GM18519 (cell line): ENCODE data around the gene SERINC3.

Experiments
- ATAC-seq: cut with Tn5 transposase; IDR thresholded peaks from one replicate; pipeline ENCODE4 v1.9.1; 2021; ENCODE audit warnings: mild to moderate bottlenecking, moderate library complexity; ENCODE audit not compliant: unreplicated experiment, low FRiP score

SERINC3 gene

DNA sequence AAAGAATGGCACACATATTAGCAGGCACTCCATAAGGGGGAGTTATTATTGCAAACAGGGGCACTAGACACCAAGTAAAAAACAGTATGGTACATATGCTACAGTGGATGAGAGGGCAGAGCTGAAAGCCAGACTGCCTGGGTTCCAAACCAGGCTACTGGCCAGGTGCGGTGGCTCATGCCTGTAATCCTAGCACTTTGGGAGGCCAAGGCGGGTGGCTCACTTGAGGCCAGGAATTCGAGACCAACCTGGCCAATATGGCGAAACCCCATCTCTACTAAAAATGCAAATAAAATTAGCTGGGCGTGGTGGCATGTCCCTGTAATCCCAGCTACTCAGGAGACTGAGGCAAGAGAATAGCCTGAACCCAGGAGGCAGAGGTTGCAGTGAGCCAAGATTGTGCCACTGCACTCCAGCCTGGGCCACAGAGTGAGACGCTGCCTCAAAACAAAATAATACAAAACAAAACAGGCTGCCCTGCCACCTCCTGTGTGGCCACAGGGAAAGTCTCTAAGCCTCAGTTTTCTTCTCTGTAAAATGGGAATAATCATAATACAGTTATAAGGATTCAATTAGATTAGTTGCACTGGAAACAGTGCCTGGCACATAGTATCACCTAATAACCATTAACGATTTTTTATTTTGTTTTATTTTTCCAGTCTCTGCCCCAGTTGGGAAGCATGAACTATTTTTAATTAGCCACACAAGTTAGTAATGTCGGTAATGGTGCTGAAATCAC lies 53.7 kb downstream of the SERINC3 start:
- ATAC-seq, result no peak

DNA sequence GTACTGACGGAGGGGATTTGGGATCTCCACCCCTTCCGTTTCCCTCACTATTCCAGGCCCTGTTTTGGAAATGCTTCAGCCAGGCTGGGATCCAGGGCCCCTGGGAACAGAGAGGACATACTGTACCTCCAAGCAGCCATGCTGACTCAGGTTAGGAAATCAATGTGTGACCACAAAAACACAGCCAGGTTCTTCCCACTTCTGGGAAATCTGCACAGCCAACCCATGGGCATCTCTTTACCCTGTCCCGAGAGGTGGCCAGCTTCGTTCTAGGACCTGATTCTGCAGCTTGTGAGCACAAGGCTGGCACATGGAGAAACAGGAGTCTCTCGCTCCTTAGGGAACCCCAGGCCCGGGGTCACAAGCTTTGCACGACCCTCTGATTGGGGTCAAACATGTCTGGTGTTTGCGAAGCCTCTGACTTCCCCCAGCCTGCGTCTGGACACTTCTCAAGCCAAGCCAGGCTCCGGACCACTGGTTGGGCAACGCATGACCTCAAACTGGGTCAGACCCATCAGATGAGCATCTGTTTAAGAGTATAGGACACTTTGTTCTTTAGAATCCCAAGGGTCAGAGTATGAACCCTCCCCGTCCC lies 54.5 kb downstream of the SERINC3 start:
- no peak for ATAC-seq

DNA sequence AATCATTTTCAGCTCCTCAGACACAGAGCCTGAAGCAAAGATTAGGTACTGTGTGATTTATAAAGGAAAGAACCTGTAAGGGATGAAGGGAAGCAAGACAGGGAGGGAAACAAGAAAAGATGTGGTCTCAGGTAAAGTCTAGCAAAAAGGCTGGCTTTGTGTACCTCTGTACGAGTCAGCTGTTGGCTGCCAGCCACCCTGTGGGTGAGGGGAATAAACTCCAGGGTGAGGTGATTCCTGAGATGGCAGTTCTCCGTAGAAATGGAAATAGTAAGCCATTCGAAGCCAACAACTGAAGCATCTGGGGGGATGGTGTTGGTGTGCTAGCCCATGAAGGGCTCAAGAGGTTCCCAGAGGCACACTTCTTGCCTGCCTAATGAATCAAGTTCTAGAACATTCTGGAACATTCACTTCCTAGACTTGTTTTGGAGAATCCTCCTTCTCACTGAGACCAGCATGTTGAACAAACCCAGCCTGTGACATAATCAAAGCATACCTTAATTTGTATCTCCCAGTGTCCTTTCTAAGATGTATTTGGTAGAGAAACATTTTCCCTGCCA lies 56.8 kb downstream of the SERINC3 start:
- ATAC-seq, result no peak

DNA sequence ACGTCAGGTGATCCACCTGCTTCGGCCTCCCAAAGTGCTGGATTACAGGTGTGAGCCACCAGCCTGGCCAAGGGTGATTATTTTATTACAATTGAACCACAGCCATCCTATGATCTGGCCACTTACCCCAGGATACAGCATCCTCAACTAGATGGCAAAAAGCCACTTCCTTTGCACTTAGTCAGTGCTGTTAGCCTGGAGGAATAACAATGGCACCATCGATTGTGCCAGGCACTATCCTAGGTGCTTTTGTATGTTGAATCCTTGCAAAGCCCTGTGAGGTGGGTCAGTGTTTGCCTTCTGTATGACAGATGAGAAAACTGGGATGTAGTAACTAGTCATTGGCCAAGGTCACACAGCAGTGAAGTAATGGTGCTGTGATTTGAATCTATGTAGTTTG lies 57.4 kb downstream of the SERINC3 start:
- ATAC-seq, result no peak

DNA sequence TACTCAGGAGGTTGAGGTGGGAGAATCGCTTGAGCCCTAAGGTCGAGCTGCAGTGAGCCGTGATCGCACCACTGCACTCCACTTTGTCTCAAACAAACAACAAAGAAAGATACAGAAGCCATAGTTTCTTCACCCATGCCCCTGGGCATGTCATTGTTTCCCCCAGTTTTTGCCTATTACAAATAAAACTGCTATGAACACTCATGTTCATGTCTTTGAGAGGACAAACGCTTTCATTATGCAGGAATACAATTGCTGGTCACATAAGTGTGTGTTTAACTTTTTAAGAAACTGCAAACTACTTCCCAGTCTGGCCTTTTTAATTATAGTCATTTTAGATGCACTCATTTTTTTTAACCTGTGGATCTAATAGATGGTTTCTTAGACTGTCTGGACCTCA lies 58.4 kb downstream of the SERINC3 start:
- ATAC-seq, result no peak

DNA sequence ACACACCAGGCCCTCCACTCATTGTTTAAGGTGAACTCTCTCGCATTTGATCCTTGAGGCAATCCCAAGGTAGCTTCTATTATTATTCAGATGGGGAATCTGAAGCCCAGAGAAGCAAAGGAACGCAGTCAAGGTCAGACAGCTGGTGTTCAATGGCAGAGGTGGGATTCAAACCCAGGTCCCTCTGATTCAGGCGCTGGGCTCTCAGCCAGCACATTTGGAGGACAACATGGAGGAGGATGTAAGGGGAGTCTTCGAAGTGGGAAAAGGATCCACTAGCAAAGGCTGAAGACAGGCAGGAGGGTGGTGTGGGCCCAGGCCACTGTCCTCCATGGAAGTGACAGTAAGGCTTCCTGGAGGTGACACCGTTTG lies 60.1 kb downstream of the SERINC3 start:
- no peak for ATAC-seq

DNA sequence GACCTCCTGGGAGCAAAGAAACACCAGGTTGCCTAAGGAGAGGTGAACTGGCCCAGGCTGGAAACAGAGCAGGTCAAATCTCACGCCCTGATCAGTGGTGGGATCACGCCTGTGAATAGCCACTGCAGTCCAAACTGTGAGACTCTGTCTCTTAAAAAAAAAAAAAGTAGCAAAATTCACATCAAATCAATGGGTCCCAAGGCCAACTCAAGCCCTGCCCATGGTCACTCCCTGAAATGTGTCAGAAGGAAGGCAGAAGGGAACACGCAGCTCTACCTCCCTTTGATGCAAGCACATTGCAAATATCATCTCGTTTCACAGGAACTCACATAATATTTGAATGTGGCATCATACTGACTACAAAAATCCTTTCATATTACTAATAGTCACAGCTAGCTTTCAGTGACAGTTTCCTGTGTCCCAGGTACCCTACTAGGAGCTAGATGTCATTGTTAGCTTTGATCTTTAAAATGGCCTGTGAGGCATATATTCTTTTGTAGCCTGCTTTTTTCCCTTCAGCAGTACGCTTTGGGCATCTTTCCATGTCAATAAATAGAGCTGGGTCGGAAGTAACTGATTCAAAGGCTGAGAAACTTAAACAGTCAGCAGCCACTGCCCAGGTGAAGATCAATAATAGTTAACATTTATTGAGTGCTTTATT lies 60.6 kb downstream of the SERINC3 start:
- no peak for ATAC-seq

DNA sequence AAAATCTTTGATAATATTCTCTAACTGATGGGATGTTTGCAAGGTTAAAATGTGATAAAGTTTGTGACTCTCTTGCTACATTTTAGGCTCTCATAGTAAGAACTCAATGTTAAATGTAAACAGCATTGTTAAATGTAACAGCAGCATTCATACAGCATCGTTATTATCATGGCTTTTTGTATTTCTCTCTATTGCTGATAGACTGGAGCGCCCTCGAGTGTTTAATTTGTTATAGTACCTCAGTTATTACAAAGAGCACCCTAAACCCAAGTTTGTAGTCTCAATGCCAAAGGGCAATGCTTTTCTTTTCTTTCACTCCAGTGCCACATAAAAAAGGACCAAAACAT lies 61.1 kb downstream of the SERINC3 start:
- ATAC-seq, result no peak

DNA sequence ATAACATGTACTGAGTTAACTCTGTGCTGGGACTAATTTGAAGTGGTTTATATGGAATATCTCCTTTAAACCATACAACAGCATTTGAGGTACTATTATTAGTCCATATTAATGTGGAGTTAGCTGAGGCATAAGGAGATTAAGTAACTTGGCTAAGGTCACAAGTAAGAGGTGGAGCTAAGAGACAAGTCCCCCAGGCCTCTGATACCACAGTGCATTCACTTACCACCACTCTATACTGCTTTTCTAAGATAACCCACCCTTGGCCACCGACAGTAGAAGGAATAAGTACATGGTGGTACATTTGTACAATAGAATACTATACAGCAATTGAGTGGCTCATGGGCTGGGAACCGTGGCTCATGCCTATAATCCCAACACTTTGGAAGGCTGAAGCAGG lies 62.6 kb downstream of the SERINC3 start:
- no peak for ATAC-seq

DNA sequence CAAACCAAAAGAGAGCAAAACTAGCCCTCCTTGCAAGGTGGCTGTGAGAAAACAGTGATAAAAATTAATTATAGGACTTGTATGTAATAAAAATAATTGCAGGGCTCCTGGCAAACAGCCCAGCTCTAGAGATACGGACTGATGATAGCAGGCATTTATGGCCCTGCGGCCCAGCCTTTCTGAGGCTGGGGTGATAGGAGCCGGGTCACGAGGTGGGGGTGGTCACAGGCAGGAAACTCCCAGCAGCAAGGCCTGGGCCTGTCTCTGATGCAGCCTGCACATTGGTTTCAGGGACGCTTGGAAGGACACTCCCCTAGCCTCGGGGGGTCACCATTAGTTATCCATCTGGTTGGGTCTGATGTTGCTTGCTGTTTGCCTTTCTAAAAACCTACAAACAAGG lies 64.9 kb downstream of the SERINC3 start:
- no peak for ATAC-seq

DNA sequence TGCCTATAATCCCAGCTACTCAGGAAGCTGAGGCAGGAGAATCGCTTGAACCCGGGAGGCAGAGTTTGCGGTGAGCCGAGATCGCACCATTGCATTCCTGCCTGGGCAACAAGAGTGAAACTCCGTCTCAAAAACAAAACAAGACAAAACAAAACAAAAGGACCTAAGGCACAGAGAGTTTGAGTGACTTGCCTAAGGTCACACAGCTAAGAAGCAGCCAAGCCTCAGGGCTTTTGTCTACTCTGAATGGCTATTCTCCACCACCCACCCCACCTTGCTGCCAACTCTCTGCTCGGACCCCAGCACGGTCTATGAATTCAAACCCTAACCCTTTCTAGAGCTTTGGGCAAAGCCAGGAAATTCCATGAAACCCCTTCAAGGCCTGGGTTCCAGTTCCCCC lies 65.3 kb downstream of the SERINC3 start:
- no peak for ATAC-seq

DNA sequence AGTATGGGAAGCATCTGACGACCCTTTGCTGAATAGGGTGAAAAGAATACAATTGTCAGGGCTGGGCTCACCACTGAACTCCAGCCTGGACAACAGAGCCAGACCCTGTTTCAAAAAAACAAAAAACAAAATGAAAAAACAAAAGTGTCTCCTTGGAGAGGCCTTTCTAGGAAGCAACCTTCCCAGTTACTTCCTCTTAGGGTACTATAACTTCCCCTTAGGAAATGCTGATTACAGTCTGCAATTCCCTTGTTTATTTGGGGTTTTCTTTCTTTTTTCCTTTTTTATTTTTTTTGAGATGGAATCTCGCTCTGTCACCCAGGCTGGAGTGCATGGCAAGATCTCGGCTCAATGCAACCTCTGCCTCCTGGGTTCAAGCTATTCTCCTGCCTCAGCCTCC lies 66.7 kb downstream of the SERINC3 start:
- ATAC-seq, result no peak

DNA sequence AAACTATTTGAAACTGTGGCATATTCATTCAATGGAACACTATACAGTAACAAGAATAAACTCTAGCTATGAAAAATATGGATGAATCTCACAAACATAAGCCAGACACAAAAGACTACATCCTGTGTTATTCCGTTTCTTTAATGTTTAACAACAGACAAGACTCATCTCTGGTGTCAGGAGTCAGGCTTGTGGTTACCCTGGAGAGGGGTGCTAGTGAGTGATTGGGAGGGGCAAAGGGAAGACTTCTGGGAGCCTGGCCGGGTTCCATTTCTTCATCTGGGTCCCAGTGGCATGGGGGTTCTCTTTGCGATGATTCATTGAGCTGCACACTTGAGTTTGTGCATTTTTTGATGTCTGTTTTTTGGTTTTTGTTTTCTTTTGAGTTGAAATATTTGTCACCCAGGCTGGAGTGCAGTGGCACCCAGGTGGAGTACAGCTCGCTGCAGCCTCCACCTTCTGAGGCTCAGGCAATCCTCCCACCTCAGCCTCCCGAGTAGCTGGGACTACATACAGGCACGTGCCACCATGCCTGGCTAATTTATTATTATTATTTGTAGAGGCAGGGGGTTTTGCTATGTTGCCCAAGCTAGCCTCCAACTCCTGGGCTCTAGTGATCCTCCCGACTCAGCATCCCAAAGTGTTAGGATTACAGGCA lies 67.4 kb downstream of the SERINC3 start:
- ATAC-seq, result no peak

DNA sequence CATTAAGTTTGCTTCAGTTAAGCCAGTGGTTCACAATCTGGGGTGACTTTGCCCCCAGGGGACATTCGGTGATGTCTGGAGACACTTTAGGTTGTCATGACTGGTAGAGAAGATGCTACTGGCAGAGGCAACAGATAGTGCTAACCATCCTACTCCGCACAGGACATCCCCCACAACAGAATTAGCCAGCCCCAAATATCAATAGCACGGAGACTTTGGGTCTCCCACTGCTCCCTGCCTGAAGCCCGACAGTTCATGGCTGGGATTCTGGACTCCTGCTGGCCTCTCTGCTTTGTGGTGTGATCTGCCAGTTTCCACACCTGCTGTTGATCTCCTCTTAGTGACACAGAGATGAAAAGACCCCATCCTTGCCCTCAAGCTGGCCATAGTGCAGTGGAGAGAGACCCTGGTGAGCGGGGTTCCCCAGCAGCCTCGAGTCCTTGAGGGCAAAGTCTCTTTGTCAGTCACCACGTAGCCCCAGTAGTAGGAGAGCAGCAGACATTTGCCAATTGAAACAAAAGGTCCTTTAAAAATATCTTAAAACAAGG lies 70.9 kb downstream of the SERINC3 start:
- ATAC-seq, result no peak

DNA sequence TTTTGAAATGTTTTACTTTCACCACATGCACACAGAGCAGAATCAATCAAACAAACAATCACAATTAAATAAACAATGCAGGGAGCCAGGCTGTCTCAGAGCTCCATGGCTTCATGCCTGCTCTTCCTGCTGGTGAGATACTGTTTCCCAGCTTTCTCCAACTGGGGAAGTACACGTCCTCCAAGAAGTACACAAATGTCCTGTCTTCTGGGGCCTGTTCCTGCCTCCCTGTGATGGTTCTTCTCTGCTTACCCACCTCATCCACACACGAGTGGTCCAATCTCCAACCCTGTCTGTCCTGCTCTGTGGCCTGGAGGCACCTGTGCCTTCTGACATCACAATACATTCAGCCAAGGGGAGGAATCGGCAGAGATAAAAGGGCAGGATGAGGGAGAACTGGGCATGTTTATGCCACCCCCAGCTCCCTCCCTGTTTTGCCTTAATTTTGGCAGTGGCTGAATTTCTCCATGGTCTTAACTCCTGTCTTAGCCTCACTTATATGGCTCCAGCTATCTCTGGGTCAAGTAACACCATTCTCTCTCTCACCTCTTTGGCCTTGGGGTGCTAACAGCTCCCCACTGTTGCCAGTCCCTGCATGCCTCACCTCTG lies 71.5 kb downstream of the SERINC3 start:
- no peak for ATAC-seq

DNA sequence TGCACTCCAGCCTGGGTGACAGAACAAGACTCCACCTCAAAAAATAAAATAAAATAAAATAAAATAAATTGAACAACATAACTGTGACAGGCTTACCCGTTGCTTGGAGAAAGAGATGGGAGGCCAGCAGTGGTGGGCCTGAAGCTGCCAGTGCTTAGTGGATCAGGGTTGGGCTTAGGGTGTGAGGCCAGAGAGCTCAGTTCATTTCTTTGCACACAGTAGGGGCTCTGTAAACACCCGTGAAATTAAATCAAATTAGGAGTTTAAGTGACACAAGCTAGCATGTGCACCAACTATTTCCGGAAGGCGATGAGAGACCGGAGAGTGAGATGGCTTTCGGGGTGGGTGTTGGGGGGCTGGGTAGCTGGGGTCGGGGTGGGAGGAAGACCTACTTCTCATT lies 72.0 kb downstream of the SERINC3 start:
- no peak for ATAC-seq

DNA sequence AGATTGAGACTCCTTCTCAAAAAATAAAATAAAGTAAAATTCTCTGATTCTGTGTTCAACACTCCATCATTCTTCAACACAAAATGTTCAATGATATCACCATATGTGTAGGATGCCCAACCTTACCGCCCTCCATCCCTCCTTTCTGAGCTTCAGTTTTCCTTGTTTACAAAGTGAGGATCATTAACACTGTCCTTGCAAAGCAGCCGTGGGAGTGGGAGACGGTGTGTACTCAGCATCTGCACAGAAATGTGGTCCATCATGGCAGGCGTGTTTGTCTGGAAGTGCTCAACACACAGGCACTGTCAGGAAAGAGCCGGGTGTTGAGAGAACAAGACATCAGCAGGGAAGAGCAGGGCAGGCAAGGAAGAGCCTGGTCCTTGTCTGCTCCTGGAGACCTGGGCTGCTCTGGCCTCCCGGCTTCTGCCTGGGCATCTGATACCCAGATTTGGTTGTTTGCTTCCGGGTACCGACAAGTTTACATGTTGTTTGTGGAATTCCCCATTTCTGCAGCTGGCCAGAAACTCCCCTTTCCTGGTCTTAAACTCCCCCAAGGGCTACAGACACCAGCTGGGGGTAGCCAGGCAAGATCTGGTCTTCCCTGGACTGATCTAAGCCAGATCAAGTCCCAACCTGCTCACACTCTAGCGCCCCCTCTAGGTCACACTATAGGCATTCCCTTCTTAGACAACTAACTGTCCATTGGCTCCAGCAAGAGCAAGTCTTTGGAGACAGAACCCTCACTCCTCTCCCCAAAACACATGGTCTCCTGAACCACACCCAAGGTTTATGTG lies 72.9 kb downstream of the SERINC3 start:
- no peak for ATAC-seq

DNA sequence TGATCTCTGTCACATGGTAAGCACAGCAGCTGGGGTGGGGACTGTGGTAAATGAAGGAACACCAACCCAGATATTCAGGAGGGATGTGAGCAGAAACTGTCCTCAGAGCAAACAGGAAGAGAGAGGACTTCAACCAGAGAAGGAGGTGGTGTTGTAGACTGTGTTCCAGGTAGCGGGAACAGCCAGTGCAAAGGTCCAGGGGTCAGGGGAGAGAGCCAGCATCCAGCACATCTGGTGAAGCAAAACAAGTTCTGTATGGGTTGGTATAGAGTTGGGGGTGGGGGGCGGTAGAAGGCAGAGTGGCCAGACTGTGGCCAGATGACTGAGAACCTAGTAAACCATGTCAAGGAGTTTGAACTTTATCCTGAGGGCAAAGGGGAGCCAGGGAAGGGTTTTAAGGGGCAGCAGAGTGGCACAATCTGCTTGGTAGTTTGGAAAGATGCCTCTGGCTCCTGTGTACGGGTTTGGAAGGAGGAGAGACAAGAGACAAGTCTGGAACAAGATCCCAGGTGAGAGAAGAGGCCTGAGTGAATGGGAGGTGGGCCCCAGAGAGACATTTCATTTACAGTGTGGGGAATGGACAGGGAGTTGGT lies 73.9 kb downstream of the SERINC3 start:
- ATAC-seq, result no peak
